Breast epithelium (tissue), 4 donors: ENCODE measurements around the gene BSX. TPM values are rescaled to one million over a fixed set of nuclear protein-coding genes. Genes with fewer than 3 reads are reported as not detected.

Experiments used
- DNase-seq, 2 donors: peaks; one replicate each; pipeline ENCODE4 v3.0.0-alpha.2; 2019; ENCODE audit warnings: low spot score in 2 of 2
- H3K27ac ChIP-seq, 2 donors: fragments of 200-600 bp; sonication (generic) in 1 of 2; one replicate each; pipeline ENCODE4 v1.5.1; 2016 to 2019; ENCODE audit warnings: mild to moderate bottlenecking in 1 of 2
- H3K27me3 ChIP-seq, 2 donors: fragments of 200-600 bp; sonication (generic) in 1 of 2; one replicate each; pipeline versions ENCODE4 v1.5.1 to v1.6.0; 2017 to 2019; ENCODE audit warnings: control low read depth in 1 of 2, mild to moderate bottlenecking in 1 of 2
- H3K36me3 ChIP-seq: fragments of 200-600 bp; one replicate; pipeline ENCODE4 v1.5.1; 2019
- H3K4me1 ChIP-seq, 2 donors: fragments of 200-600 bp; sonication (generic); one replicate each; pipeline ENCODE4 v1.5.1; 2016 to 2019; ENCODE audit warnings: control low read depth in 1 of 2
- H3K4me3 ChIP-seq, 3 donors: fragments of 200-600 bp; sonication (generic); 1 replicate in 2 of 3; 2 replicates in 1 of 3; pipeline ENCODE4 v1.5.1; 2016 to 2019; ENCODE audit warnings: mild to moderate bottlenecking in 3 of 3, moderate library complexity in 2 of 3
- H3K9me3 ChIP-seq, 2 donors: fragments of 200-600 bp; sonication (generic) in 1 of 2; one replicate each; pipeline ENCODE4 v1.5.1; 2016 to 2019; ENCODE audit warnings: control low read depth in 1 of 2
- CTCF ChIP-seq, 3 donors: fragments of 450-650 bp; IDR thresholded peaks; one replicate each; pipeline ENCODE4 v1.5.1; 2016 to 2017; ENCODE audit warnings: antibody characterized with exemption in 3 of 3, mild to moderate bottlenecking in 3 of 3, moderate library complexity in 3 of 3
- POLR2A ChIP-seq: fragments of 450-650 bp; IDR thresholded peaks from one replicate; pipeline ENCODE4 v1.6.1; 2016; ENCODE audit warnings: antibody characterized with exemption, mild to moderate bottlenecking, moderate library complexity
- POLR2AphosphoS5 ChIP-seq, 3 donors: sonication (generic); formaldehyde crosslinking; IDR thresholded peaks; one replicate each; pipeline ENCODE4 v1.6.1; 2017; ENCODE audit warnings: antibody characterized with exemption in 3 of 3
- intact Hi-C: fragments of 100-400 bp; cut with DNase I; formaldehyde crosslinking; loops from one replicate; pipeline ENCODE4 v1.15.1; 2023; ENCODE audit warnings: low total_unique reads
- total RNA-seq, 3 donors: library from RNA; depleted of rRNA; stranded (reverse); fragments of >200 nt; gene quantifications; one replicate each; pipeline ENCODE4 v1.1.0, GENCODE V29; 2016

The BSX gene
- total RNA-seq, 3 donors from 2014 or later = not detected

- Histone ChIP-seq H3K4me3 (no peak overlapping the region), H3K4me1 (no peaks in the 10 kb centered on the region), H3K36me3 (no peaks in the 10 kb centered on the region), H3K27ac (no peak overlapping the region), H3K9me3 (no peaks in the 10 kb centered on the region), H3K27me3 (no peaks in the 10 kb centered on the region)
- no peak for DNase-seq
- intact Hi-C loops = no loop called here
- TF ChIP-seq CTCF (IDR thresholded peaks at IDR 0.05) = no peak
- no peak for TF ChIP-seq POLR2AphosphoS5 (IDR thresholded peaks at IDR 0.05)
- TF ChIP-seq POLR2A = no peak
Observed at GRCh38 chr11:123006860-123007542, 25.4 kb upstream of the BSX start.

GRCh38 chr11:123000721-123001120 is 19.1 kb upstream of the BSX start:
- no peak for TF ChIP-seq POLR2A
- intact Hi-C loops = no loop called here
- Histone ChIP-seq H3K36me3 (no peaks in the 10 kb centered on the region), H3K9me3 (no peaks in the 10 kb centered on the region), H3K4me3 (no peak overlapping the region), H3K27me3 (peaks cover 0 to under 1% of the 10 kb centered on the region in 2 donors), H3K27ac (no peak overlapping the region), H3K4me1 (no peaks in the 10 kb centered on the region)
- no peak for DNase-seq

- H3K4me3 ChIP-seq = no peak overlapping the region
- peaks cover 0 to 3% of the 10 kb centered on the region in 2 donors for H3K27me3 ChIP-seq
- no peak for TF ChIP-seq POLR2A
- no peak for TF ChIP-seq CTCF (IDR thresholded peaks at IDR 0.05)
- no peak for TF ChIP-seq POLR2AphosphoS5 (IDR thresholded peaks at IDR 0.05)
- no peak overlapping the region for H3K27ac ChIP-seq
- no peaks in the 10 kb centered on the region for H3K36me3 ChIP-seq
- intact Hi-C loops = no loop called here
- no peaks in the 10 kb centered on the region for H3K4me1 ChIP-seq
- no peak for DNase-seq
- H3K9me3 ChIP-seq = no peaks in the 10 kb centered on the region
Observed at GRCh38 chr11:122998727-122999366, 17.2 kb upstream of the BSX start.

- Histone ChIP-seq H3K4me3 (no peak overlapping the region), H3K9me3 (no peaks in the 10 kb centered on the region), H3K27ac (no peak overlapping the region), H3K4me1 (no peaks in the 10 kb centered on the region), H3K36me3 (no peaks in the 10 kb centered on the region), H3K27me3 (peaks cover 0 to 3% of the 10 kb centered on the region in 2 donors)
- no peak for DNase-seq
- intact Hi-C loops = no loop called here
- no peak for TF ChIP-seq POLR2AphosphoS5 (IDR thresholded peaks at IDR 0.05)
- no peak for TF ChIP-seq CTCF (IDR thresholded peaks at IDR 0.05)
- TF ChIP-seq POLR2A = no peak
Observed at GRCh38 chr11:122995526-122995925, 13.9 kb upstream of the BSX start.

GRCh38 chr11:122984186-122985011 is 2.8 kb upstream of the BSX start:
- no peak for TF ChIP-seq POLR2AphosphoS5 (IDR thresholded peaks at IDR 0.05)
- no peak for TF ChIP-seq POLR2A
- TF ChIP-seq CTCF (IDR thresholded peaks at IDR 0.05) = no peak
- DNase-seq = no peak

More at GRCh38 chr11:122984186-122985011, 2.8 kb upstream of the BSX start:
- Histone ChIP-seq H3K27ac (no peak overlapping the region), H3K27me3 (peaks cover 6 to 69% of the 10 kb centered on the region in 2 donors), H3K36me3 (no peaks in the 10 kb centered on the region), H3K4me1 (no peaks in the 10 kb centered on the region), H3K9me3 (no peaks in the 10 kb centered on the region), H3K4me3 (peak overlapping the region; percentile 53 to 70 (median 55))
- intact Hi-C loops = no loop called here
